T-helper 2 cell treated with Interferon-gamma antibody and Interleukin-4, amounts not matched to agents 5 μg/mL and 100 μg/mL, for 36 hours (primary cell): ENCODE results near the gene CTTN.
"Not testable (repeated sequence)": the region's sequence is repeated elsewhere in the genome, so short reads cannot be mapped to it uniquely, and the experiment has no call there.

Experiments
- DNase-seq: peaks from one replicate; pipeline ENCODE4 v3.0.0; 2021; ENCODE audit warnings: low spot score
- H3K27ac Mint-ChIP-seq: one replicate; pipeline ENCODE4 v1.8.0; 2021; ENCODE audit warnings: mild to moderate bottlenecking, mixed read lengths
- H3K27me3 Mint-ChIP-seq: one replicate; pipeline ENCODE4 v1.8.0; 2021; ENCODE audit warnings: low read depth, mixed read lengths
- H3K36me3 Mint-ChIP-seq: one replicate; pipeline ENCODE4 v1.8.0; 2021; ENCODE audit warnings: low read depth, mixed read lengths
- H3K4me1 Mint-ChIP-seq: one replicate; pipeline ENCODE4 v1.8.0; 2021; ENCODE audit warnings: low read depth, mixed read lengths
- H3K4me3 Mint-ChIP-seq: one replicate; pipeline ENCODE4 v1.8.0; 2022; ENCODE audit warnings: mild to moderate bottlenecking, moderate library complexity, mixed read lengths
- H3K9me3 Mint-ChIP-seq: one replicate; pipeline ENCODE4 v1.8.0; 2021; ENCODE audit warnings: mixed read lengths

The CTTN gene

GRCh38 chr11:70389201-70389600 is 9.1 kb upstream of the CTTN start:
- Mint-ChIP-seq H3K4me1 (no peaks in the 10 kb centered on the region), H3K36me3 (peaks cover 9% of the 10 kb centered on the region), H3K9me3 (no peaks in the 10 kb centered on the region)

GRCh38 chr11:70390882-70391281 is 7.4 kb upstream of the CTTN start:
- peaks cover 21% of the 10 kb centered on the region for H3K27me3 Mint-ChIP-seq
- DNase-seq, H3K27ac Mint-ChIP-seq, H3K9me3 Mint-ChIP-seq, H3K4me1 Mint-ChIP-seq, H3K4me3 Mint-ChIP-seq, H3K36me3 Mint-ChIP-seq: not testable (repeated sequence)

More at GRCh38 chr11:70389201-70389600, 9.1 kb upstream of the CTTN start:
- H3K27me3 Mint-ChIP-seq = peaks cover 14% of the 10 kb centered on the region
- H3K27ac Mint-ChIP-seq = no peak overlapping the region
- no peak for DNase-seq
- no peak overlapping the region for H3K4me3 Mint-ChIP-seq

- H3K36me3 Mint-ChIP-seq = peaks cover 2% of the 10 kb centered on the region
- H3K4me3 Mint-ChIP-seq = no peak overlapping the region
- no peak overlapping the region for H3K27ac Mint-ChIP-seq
- peaks cover 35% of the 10 kb centered on the region for H3K27me3 Mint-ChIP-seq
- H3K4me1 Mint-ChIP-seq = peaks cover 15% of the 10 kb centered on the region
- no peaks in the 10 kb centered on the region for H3K9me3 Mint-ChIP-seq
- DNase-seq = no peak
Observed at GRCh38 chr11:70394211-70394950, 3.9 kb upstream of the CTTN start.

DNA sequence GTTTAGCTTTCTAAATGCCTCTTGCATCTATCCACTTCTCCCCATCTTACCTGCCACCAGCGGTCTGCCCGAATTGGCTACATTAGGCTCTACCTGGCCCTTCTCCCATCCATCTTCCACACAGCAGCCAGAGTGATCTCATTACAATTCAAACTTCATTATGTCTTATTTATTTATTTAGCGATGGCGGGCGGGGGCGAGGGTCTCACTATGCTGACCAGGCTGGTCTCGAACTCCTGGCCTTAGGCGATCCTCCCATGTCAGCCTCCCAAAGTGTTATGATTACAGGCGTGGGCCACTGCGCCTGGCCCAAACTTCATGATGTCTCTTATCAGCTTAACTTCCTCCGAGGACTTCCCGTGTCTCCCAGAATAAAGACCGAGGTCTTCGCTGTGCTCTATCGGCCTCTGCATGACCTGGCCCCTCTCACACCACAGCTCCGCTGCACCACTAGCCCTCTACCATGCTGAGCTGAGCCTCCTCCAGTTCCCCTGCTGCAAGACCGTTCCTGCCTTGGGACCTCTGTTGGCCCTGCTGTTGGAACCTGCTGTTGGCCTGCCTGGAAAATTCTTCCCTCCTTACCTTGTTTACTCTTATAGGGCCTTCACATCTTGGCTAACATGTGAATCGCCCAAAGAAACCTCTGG is 870 bp upstream of the CTTN start:
- peaks cover 17% of the 10 kb centered on the region for H3K4me1 Mint-ChIP-seq
- H3K4me3 Mint-ChIP-seq = peak overlapping the region; percentile 87
- H3K36me3 Mint-ChIP-seq = peaks cover 2% of the 10 kb centered on the region
- no peak for DNase-seq
- H3K27me3 Mint-ChIP-seq = peaks cover 59% of the 10 kb centered on the region
- H3K27ac Mint-ChIP-seq = peak overlapping the region; percentile 82
- H3K9me3 Mint-ChIP-seq = no peaks in the 10 kb centered on the region

DNA sequence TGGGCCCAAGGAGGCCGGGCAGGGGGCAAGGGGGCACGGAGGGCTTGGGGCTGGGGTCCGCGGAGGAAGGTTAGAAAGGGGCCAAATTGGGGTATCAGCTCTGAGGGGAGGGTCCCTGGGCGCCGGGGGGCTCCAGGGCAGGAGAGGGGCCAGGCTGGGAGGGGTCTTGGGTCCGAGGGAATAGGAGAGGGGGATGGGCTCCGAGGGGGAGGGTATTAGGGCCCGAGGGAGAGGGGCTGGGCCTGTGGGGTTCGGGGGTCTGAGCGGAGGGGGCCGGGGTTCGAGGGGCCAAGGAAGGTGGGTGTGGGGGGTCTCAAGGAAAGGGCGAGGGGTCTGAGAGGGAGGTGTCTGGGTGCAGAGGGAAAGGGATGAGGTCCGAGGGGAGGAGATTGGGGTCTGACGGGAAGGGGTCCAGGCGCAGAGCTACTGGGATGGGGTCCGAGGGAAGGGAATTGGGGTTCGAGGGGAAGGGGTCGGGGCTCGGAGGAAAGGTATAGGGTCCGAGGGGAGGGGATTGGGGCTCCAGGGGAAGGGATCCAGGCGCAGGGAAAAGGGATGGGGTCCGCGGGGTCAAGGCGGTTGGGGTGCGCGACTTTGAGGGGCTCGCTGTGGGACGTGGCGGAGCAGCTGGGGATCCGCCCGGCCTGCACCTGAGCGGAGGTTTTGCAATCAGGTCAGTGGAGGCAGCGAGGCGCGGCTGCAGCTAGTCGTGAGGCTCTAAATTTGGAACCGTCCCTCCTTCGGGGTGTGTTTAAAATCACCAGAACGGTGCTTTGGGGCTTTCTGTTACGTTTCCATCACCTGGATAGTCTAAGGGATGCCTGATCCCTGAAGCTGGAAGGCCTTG is 728 bp downstream of the CTTN start:
- Mint-ChIP-seq H3K27me3 (peaks cover 60% of the 10 kb centered on the region), H3K9me3 (no peaks in the 10 kb centered on the region), H3K36me3 (peaks cover 2% of the 10 kb centered on the region), H3K4me3 (peak overlapping the region; percentile 45), H3K27ac (no peak overlapping the region), H3K4me1 (peaks cover 17% of the 10 kb centered on the region)
- no peak for DNase-seq

GRCh38 chr11:70399681-70400112 is 1.4 kb downstream of the CTTN start:
- H3K4me3 Mint-ChIP-seq = peak overlapping the region; percentile 45
- no peaks in the 10 kb centered on the region for H3K9me3 Mint-ChIP-seq
- DNase-seq = no peak
- H3K36me3 Mint-ChIP-seq = peaks cover 2% of the 10 kb centered on the region
- peaks cover 17% of the 10 kb centered on the region for H3K4me1 Mint-ChIP-seq
- no peak overlapping the region for H3K27ac Mint-ChIP-seq
- peaks cover 58% of the 10 kb centered on the region for H3K27me3 Mint-ChIP-seq

- Mint-ChIP-seq H3K27ac (no peak overlapping the region), H3K27me3 (peaks cover 57% of the 10 kb centered on the region), H3K36me3 (peaks cover 2% of the 10 kb centered on the region), H3K4me3 (no peak overlapping the region), H3K4me1 (peaks cover 17% of the 10 kb centered on the region), H3K9me3 (no peaks in the 10 kb centered on the region)
- DNase-seq = no peak
Observed at GRCh38 chr11:70400643-70401042, 2.3 kb downstream of the CTTN start.

- DNase-seq = no peak
- H3K27me3 Mint-ChIP-seq = peaks cover 55% of the 10 kb centered on the region
- no peaks in the 10 kb centered on the region for H3K9me3 Mint-ChIP-seq
- H3K36me3 Mint-ChIP-seq = peaks cover 2% of the 10 kb centered on the region
- no peak overlapping the region for H3K4me3 Mint-ChIP-seq
- H3K27ac Mint-ChIP-seq = no peak overlapping the region
- H3K4me1 Mint-ChIP-seq = peaks cover 17% of the 10 kb centered on the region
Observed at GRCh38 chr11:70402016-70402415, 3.7 kb downstream of the CTTN start.

- no peaks in the 10 kb centered on the region for H3K9me3 Mint-ChIP-seq
- DNase-seq = no peak
- H3K4me3 Mint-ChIP-seq = no peak overlapping the region
- no peak overlapping the region for H3K27ac Mint-ChIP-seq
- H3K36me3 Mint-ChIP-seq = peaks cover 2% of the 10 kb centered on the region
- peaks cover 52% of the 10 kb centered on the region for H3K27me3 Mint-ChIP-seq
- peaks cover 11% of the 10 kb centered on the region for H3K4me1 Mint-ChIP-seq
Observed at GRCh38 chr11:70402685-70403084, 4.4 kb downstream of the CTTN start.

GRCh38 chr11:70404244-70404643 is 5.9 kb downstream of the CTTN start:
- no peaks in the 10 kb centered on the region for H3K36me3 Mint-ChIP-seq
- H3K4me1 Mint-ChIP-seq = peaks cover 4% of the 10 kb centered on the region
- H3K27me3 Mint-ChIP-seq = peaks cover 46% of the 10 kb centered on the region
- H3K4me3 Mint-ChIP-seq = no peak overlapping the region
- no peaks in the 10 kb centered on the region for H3K9me3 Mint-ChIP-seq
- no peak overlapping the region for H3K27ac Mint-ChIP-seq
- no peak for DNase-seq

DNA sequence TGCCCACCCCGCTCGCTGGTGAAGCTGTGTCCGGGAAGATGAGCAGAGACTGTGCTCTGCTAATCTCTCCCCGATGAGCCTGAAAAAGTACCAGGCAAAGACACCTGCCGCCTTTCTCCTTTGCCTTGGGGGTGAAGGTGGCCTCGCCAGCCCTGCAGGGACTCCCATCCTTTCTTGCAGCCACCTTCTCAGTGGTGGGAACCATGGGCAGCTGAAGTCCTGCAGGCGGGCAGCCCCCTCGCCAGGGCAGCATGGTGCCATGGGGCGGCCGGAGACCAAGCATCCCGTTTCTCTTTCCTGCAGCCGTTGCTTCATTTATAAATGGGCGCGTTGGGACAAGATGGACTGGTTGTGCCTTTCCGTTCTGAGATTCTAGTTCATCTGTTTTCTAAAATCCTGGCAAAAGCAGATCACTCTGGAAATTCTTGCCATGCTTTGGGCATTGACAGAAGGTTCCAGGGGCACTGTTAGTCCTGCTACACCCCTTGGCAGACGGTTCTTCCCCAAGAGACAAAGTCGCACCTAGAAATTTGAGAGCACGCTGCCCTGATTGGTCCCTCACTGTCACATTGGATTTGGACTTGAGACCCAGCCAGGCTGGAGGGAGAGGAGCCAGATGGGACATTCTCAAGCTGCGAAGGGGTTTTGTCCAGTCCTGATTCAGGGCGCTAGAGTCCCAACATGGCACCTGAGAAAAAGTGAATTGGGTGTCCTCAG is 7.5 kb downstream of the CTTN start:
- no peak for DNase-seq
- no peak overlapping the region for H3K4me3 Mint-ChIP-seq
- no peaks in the 10 kb centered on the region for H3K9me3 Mint-ChIP-seq
- H3K36me3 Mint-ChIP-seq = no peaks in the 10 kb centered on the region
- H3K4me1 Mint-ChIP-seq = peaks cover 2% of the 10 kb centered on the region
- peaks cover 43% of the 10 kb centered on the region for H3K27me3 Mint-ChIP-seq
- H3K27ac Mint-ChIP-seq = no peak overlapping the region

- H3K36me3 Mint-ChIP-seq = no peaks in the 10 kb centered on the region
- H3K4me3 Mint-ChIP-seq = no peak overlapping the region
- no peak for DNase-seq
- peaks cover 2% of the 10 kb centered on the region for H3K4me1 Mint-ChIP-seq
- no peak overlapping the region for H3K27ac Mint-ChIP-seq
- no peaks in the 10 kb centered on the region for H3K9me3 Mint-ChIP-seq
- peaks cover 32% of the 10 kb centered on the region for H3K27me3 Mint-ChIP-seq
Observed at GRCh38 chr11:70407121-70407520, 8.8 kb downstream of the CTTN start.

- no peaks in the 10 kb centered on the region for H3K4me1 Mint-ChIP-seq
- H3K27ac Mint-ChIP-seq = no peak overlapping the region
- peaks cover 25% of the 10 kb centered on the region for H3K27me3 Mint-ChIP-seq
- no peaks in the 10 kb centered on the region for H3K36me3 Mint-ChIP-seq
- H3K4me3 Mint-ChIP-seq = no peak overlapping the region
- DNase-seq = no peak
- no peaks in the 10 kb centered on the region for H3K9me3 Mint-ChIP-seq
Observed at GRCh38 chr11:70407814-70408213, 9.5 kb downstream of the CTTN start.
